Lung (tissue), 12 donors: Measurements from ENCODE around the gene CELF2. TPM values are rescaled to one million over a fixed set of nuclear protein-coding genes. Genes with fewer than 3 reads are reported as not detected.

Experiments
- ATAC-seq: fragments of 200-7000 bp; cut with Tn5 transposase; one replicate; pipeline ENCODE4 v1.9.1; 2020; ENCODE audit warnings: moderate number of reproducible peaks; ENCODE audit not compliant: insufficient read depth, low FRiP score
- DNase-seq, 3 donors: peaks; one replicate each; pipeline ENCODE4 v3.0.0-alpha.2; 2013 to 2017
- H3K27ac ChIP-seq, 2 donors: one replicate each; pipeline ENCODE4 v1.5.1; 2013; ENCODE audit warnings: mild to moderate bottlenecking in 2 of 2, moderate library complexity in 2 of 2, control low read depth in 1 of 2, inconsistent platforms in 1 of 2, low read depth in 1 of 2, low read length in 1 of 2
- H3K27me3 ChIP-seq, 3 donors: one replicate each; pipeline ENCODE4 v1.5.1; 2013; ENCODE audit warnings: low read length in 2 of 3; ENCODE audit not compliant: control insufficient read depth in 3 of 3, insufficient read depth in 3 of 3
- H3K36me3 ChIP-seq, 4 donors: one replicate each; pipeline ENCODE4 v1.5.1; 2013; ENCODE audit warnings: low read length in 4 of 4, mild to moderate bottlenecking in 1 of 4, moderate library complexity in 1 of 4; ENCODE audit not compliant: control insufficient read depth in 4 of 4, insufficient read depth in 4 of 4
- H3K4me1 ChIP-seq, 5 donors: one replicate each; pipeline ENCODE4 v1.5.1; 2013; ENCODE audit warnings: low read length in 5 of 5, mild to moderate bottlenecking in 2 of 5, moderate library complexity in 1 of 5; ENCODE audit not compliant: control insufficient read depth in 5 of 5, insufficient read depth in 5 of 5
- H3K4me3 ChIP-seq: one replicate; pipeline ENCODE4 v1.5.1; 2013; ENCODE audit warnings: mild to moderate bottlenecking, control low read depth, moderate library complexity
- H3K9ac ChIP-seq, 2 donors: one replicate each; pipeline ENCODE4 v1.5.1; 2013; ENCODE audit warnings: low read length in 2 of 2, control low read depth in 1 of 2; ENCODE audit not compliant: insufficient read depth in 1 of 2
- H3K9me3 ChIP-seq, 4 donors: one replicate each; pipeline ENCODE4 v1.5.1; 2013; ENCODE audit warnings: low read length in 3 of 4, mild to moderate bottlenecking in 1 of 4, moderate library complexity in 1 of 4; ENCODE audit not compliant: control insufficient read depth in 4 of 4, insufficient read depth in 3 of 4
- CTCF ChIP-seq: IDR thresholded peaks from 2 replicates; pipeline ENCODE4 v1.5.1; 2012; ENCODE audit warnings: mild to moderate bottlenecking; ENCODE audit errors: control extremely low read depth, extremely low read depth
- WGBS, 2 donors: extraction: QIAGEN DNeasy Blood & Tissue Kit; methylation state at CpG; one replicate each; pipeline ENCODE4 v1.1.7; 2013; 5-methylcytosine and 5-hydroxymethylcytosine counted together
- polyA plus RNA-seq, 2 donors: library from polyadenylated mRNA; stranded (reverse); fragments of 200-250 nt; gene quantifications; one replicate each; pipeline ENCODE4 v1.2.1, GENCODE V29; 2013
- total RNA-seq, 2 donors: library from RNA; depleted of rRNA in 1 of 2; stranded (reverse); fragments of >200 nt in 1 of 2; gene quantifications; one replicate each; pipeline ENCODE4 v1.2.1, GENCODE V29; 2014 to 2021
- donor health status: control.
- donor health status: control.
- donor health status: Bipolar disorder and iron deficiency.
- donor health status: healthy.
- donor health status: DM: yes; HTN: yes; CAD: no.

CELF2 gene
- total and polyA plus RNA-seq, 4 donors: 13.6 to 115 (median 63.7) TPM

- TF ChIP-seq CTCF: no peak
- Histone ChIP-seq H3K9ac (no peak overlapping the region), H3K4me1 (peaks cover 0 to 6% (median 1%) of the 10 kb centered on the region in 5 donors), H3K27me3 (no peaks in the 10 kb centered on the region), H3K9me3 (peaks cover 0 to 6% (median 0%) of the 10 kb centered on the region in 4 donors), H3K36me3 (peaks cover 0 to 16% (median 14%) of the 10 kb centered on the region in 4 donors), H3K27ac (no peak overlapping the region), H3K4me3 (no peak overlapping the region)
- ATAC-seq (no peak), DNase-seq (no peak)
- WGBS, 2 donors: 94 to 96% methylated on average over 5 of the region's 5 CpGs
Observed at GRCh38 chr10:11229893-11230292, 212.2 kb downstream of the CELF2 start.

GRCh38 chr10:11230498-11231167, 213.0 kb downstream of the CELF2 start:
- 53 to 80% methylated on average over 5 of the region's 5 CpGs for WGBS, 2 donors
- no peak overlapping the region for H3K9ac ChIP-seq
- peaks cover 0 to 16% (median 14%) of the 10 kb centered on the region in 4 donors for H3K36me3 ChIP-seq
- DNase-seq (peak in 1 of 3 donors; percentile 15), ATAC-seq (no peak)
- H3K27ac ChIP-seq: no peak overlapping the region
- H3K9me3 ChIP-seq: peaks cover 0 to 6% (median 0%) of the 10 kb centered on the region in 4 donors
- no peak for TF ChIP-seq CTCF
- no peaks in the 10 kb centered on the region for H3K27me3 ChIP-seq
- H3K4me1 ChIP-seq: peaks cover 0 to 6% (median 1%) of the 10 kb centered on the region in 5 donors
- no peak overlapping the region for H3K4me3 ChIP-seq

- TF ChIP-seq CTCF: no peak
- Histone ChIP-seq H3K4me3 (no peak overlapping the region), H3K4me1 (peaks cover 0 to 6% (median 1%) of the 10 kb centered on the region in 5 donors), H3K27me3 (no peaks in the 10 kb centered on the region), H3K9me3 (peaks cover 0 to 6% (median 0%) of the 10 kb centered on the region in 4 donors), H3K27ac (no peak overlapping the region), H3K9ac (no peak overlapping the region), H3K36me3 (peaks cover 0 to 16% (median 14%) of the 10 kb centered on the region in 4 donors)
- DNase-seq (no peak), ATAC-seq (no peak)
- 90 to 91% methylated on average over 3 of the region's 3 CpGs for WGBS, 2 donors
Observed at GRCh38 chr10:11231285-11231684, 213.6 kb downstream of the CELF2 start.
